SK-N-MC (cell line): Measurements from ENCODE around the gene PRDX6.

Experiments
- DNase-seq: peaks from one replicate; pipeline ENCODE4 v3.0.0-alpha.2; 2011; ENCODE audit warnings: low read depth, low spot score
- H3K27ac ChIP-seq: fragments of 200-600 bp; sonication (generic); 2 replicates; pipeline ENCODE4 v1.5.1; 2016; ENCODE audit warnings: mixed run types
- H3K36me3 ChIP-seq: fragments of 200-600 bp; sonication (generic); 2 replicates; pipeline ENCODE4 v1.6.1; 2017; ENCODE audit warnings: antibody characterized with exemption, low read length, mixed read lengths; ENCODE audit not compliant: insufficient read depth
- H3K4me3 ChIP-seq: fragments of 200-600 bp; sonication (generic); 2 replicates; pipeline ENCODE4 v1.5.1; 2016
- H3K9ac ChIP-seq: fragments of 200-600 bp; sonication (generic); 2 replicates; pipeline ENCODE4 v1.8.0; 2017; ENCODE audit warnings: mixed run types, mixed read lengths; ENCODE audit not compliant: insufficient read length
- H3K9me3 ChIP-seq: fragments of 200-600 bp; sonication (generic); 2 replicates; pipeline ENCODE4 v1.6.1; 2017; ENCODE audit warnings: low read depth, mild to moderate bottlenecking, antibody characterized with exemption, low read length, moderate library complexity, mixed read lengths
- EZH2 ChIP-seq: fragments of 200-600 bp; sonication (generic); IDR thresholded peaks from one replicate; pipeline ENCODE4 v1.6.1; 2017; ENCODE audit warnings: antibody characterized with exemption
- FOXP2 ChIP-seq: optimal IDR thresholded peaks from 2 replicates; pipeline ENCODE3; 2011; ENCODE audit warnings: mild to moderate bottlenecking, moderate library complexity; ENCODE audit not compliant: insufficient read depth; ENCODE audit errors: extremely low read length, control extremely low read depth
- POLR2AphosphoS5 ChIP-seq: IDR thresholded peaks from 2 replicates; pipeline ENCODE4 v1.6.1; 2012; ENCODE audit warnings: mild to moderate bottlenecking, low read depth, low read length, borderline replicate concordance

PRDX6 gene

DNA sequence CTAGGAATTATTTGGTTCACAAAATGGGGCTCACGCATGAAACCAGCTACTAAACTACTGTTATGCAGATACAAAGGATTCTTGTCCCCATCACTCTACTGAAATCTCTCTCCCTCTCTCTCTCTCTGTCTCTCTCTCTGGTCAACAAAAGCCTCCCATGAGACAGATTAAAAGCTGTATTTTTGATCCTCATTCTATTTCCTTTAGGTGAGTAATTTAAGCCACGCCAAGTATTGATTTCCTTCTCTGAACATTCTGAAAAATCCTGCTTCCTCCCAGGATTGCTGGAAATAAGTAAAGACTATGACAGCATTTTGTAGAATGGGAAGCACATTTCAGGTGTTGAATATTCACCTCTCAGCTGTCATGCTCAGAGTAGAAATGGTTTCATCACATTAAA, 43.7 kb downstream of the PRDX6 start:
- DNase-seq: no peak
- H3K9me3 ChIP-seq: no peaks in the 10 kb centered on the region
- H3K27ac ChIP-seq: no peak overlapping the region
- H3K4me3 ChIP-seq: no peak overlapping the region
- TF ChIP-seq FOXP2: no peak
- TF ChIP-seq EZH2: no peak
- TF ChIP-seq POLR2AphosphoS5: no peak
- H3K9ac ChIP-seq: no peak overlapping the region
- H3K36me3 ChIP-seq: no peaks in the 10 kb centered on the region

DNA sequence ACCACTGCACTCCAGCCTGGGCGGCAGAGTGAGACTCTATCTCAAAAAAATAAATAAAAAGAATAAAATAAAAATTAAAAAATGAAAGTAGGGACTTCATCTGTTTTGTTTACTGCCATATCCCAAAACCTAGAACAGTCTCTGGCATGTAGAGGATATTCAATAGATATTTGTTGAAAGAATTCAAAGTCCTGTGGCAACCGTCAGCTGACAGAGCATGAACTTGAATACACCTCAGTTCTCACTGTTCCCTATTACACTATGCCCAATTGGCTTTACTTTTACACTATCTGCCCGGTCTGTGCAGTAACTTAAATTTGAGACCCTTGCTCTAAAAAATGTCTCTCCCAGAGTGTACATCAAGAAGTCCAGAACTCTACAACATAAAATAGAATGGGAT, 46.2 kb downstream of the PRDX6 start:
- no peaks in the 10 kb centered on the region for H3K9me3 ChIP-seq
- H3K4me3 ChIP-seq: no peak overlapping the region
- H3K27ac ChIP-seq: no peak overlapping the region
- TF ChIP-seq EZH2 (no peak), POLR2AphosphoS5 (no peak), FOXP2 (no peak)
- no peaks in the 10 kb centered on the region for H3K36me3 ChIP-seq
- DNase-seq: no peak
- H3K9ac ChIP-seq: no peak overlapping the region

DNA sequence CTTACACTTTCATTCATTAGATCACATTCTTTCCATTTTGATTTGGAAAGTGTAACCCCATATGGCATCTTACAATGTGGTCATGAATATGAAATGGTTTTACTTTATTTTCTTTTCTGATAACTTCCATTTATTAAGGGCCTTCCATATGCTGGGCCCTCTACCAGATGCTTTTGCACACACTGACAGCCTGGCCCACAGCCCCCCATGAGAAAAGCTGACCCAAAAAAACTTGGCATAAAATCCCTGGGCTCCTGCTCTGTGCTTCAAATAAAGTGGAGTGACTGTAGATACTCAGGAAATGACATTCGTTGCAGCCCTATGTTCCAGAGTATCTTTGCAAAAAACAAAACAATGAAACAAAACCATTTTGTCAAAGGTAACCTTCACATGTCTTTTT, 48.8 kb downstream of the PRDX6 start:
- no peak for TF ChIP-seq FOXP2
- no peak for TF ChIP-seq EZH2
- TF ChIP-seq POLR2AphosphoS5: no peak

DNA sequence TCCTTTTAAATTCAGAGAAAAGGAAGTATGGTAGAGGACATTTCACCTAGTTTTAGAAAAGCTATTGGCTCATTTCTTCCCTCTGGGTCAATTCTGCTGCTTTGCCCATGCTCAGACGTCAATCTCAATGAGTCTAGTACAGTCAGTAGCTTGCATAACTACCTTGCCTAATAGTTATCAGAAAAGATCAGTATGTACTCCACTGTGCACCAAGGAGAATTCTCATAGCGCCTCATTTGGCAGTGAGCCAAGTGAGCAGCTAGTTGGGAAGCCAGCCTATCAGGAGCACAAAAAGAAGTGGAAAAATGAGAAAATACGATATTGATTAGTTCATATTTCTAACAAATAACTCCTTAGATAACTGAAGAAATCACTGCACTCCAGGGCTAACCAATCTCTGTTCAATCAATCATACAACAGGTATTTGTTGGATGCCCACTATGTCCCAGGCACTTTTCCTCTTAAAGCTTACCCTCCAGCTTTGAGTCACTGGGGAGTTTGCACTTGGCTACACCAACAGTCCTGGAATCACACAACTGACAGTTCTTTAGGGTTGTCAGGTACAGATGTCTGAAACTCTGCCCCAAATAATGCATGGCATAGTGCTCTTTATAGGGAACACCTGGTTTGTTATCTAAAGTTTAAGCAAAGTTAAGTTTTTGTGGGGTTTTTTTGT, 50.2 kb downstream of the PRDX6 start:
- Histone ChIP-seq H3K27ac (no peak overlapping the region), H3K9me3 (no peaks in the 10 kb centered on the region), H3K36me3 (no peaks in the 10 kb centered on the region), H3K4me3 (no peak overlapping the region), H3K9ac (no peak overlapping the region)
- DNase-seq: no peak
- TF ChIP-seq POLR2AphosphoS5: no peak

More for the DNA sequence above, 48.8 kb downstream of the PRDX6 start:
- DNase-seq: no peak
- Histone ChIP-seq H3K27ac (no peak overlapping the region), H3K4me3 (no peak overlapping the region), H3K9me3 (no peaks in the 10 kb centered on the region), H3K36me3 (no peaks in the 10 kb centered on the region), H3K9ac (no peak overlapping the region)

DNA sequence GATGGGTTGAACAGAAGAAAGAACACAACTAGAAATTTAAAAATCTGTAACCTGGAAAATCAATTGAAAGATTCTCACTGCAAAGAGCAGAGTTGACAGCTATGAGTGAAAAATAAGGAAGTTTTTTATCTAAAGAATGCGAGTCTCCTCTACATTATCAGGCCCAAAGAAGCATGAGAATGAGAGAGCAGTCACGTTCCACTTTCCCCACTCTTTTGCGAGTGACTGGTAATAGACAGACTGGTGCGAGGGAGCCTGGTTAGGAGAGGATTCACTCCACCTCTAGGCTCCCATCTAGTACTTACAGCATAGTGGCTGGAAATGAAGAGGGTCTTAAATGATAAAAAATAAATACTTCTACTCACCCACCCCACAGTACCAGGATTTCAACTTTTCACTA, 52.0 kb downstream of the PRDX6 start:
- no peak for DNase-seq
- no peak overlapping the region for H3K9ac ChIP-seq
- H3K27ac ChIP-seq: no peak overlapping the region
- H3K36me3 ChIP-seq: no peaks in the 10 kb centered on the region
- no peaks in the 10 kb centered on the region for H3K9me3 ChIP-seq
- no peak for TF ChIP-seq FOXP2
- no peak for TF ChIP-seq EZH2
- no peak for TF ChIP-seq POLR2AphosphoS5
- H3K4me3 ChIP-seq: no peak overlapping the region

DNA sequence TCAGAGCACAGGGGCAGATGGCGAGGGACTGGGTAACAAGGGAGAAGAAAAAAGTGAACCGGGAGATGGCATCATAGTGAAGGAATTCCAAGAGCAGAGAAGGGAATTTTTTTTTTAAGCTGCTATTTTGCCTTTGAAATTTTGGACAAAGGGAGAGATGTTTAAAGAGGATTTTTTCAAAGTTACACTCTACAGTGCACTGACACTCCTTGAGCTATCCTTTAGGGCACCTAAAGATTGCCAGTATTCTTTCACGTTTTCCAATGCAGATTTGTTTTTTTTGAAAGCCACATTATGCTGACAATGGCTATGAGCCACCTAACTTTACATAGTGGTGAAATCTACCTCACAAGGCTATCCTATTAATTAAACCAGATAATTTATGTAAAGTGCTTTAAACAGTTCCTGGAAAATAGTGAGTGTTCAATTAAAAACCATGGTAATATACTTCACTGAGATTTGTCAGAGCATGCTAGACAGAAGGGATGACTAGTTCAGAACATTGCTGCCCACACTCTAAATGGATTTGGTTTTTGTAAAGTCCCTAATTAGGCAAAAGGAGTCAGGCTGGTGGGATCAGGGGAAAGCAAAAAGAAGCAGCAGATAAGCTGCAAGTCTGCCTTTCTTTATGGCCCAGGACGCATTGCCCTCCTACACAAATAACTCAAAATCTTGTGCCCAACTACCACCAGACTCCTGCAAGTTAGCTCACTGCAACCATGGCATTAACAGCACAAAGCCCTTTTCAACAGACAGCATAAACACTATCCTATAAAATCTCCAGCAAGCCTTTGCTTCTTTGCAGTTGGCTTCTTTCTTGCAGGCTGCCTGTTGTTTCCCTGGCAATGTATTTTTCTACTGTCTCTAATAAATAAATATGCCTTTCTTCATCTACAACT, 53.9 kb downstream of the PRDX6 start:
- DNase-seq: no peak
- Histone ChIP-seq H3K9ac (no peak overlapping the region), H3K36me3 (no peaks in the 10 kb centered on the region), H3K27ac (no peak overlapping the region), H3K4me3 (no peak overlapping the region), H3K9me3 (no peaks in the 10 kb centered on the region)
- TF ChIP-seq POLR2AphosphoS5 (no peak), FOXP2 (no peak), EZH2 (no peak)

DNA sequence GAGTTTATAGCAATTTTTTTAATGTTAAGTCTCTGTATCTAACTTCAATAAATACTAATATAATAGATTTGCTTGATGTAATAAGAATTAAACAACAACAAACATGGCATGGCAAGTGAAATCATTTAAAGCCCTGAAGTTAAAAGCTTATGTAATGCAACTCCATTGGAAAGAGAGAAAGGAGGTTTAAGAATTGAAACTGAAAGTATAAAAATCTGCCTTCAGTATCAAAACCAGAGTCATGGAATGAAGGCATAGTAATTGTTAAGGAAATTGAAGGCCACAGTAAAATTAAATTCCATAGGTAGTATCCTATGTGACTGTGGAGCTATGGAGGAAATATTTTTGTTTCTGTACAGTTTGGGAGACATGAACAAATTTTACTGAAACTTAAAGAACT, 55.1 kb downstream of the PRDX6 start:
- no peak for DNase-seq
- H3K4me3 ChIP-seq: no peak overlapping the region
- H3K9me3 ChIP-seq: no peaks in the 10 kb centered on the region
- no peak for TF ChIP-seq EZH2
- TF ChIP-seq FOXP2: no peak
- TF ChIP-seq POLR2AphosphoS5: no peak
- H3K27ac ChIP-seq: no peak overlapping the region
- no peak overlapping the region for H3K9ac ChIP-seq
- H3K36me3 ChIP-seq: no peaks in the 10 kb centered on the region

DNA sequence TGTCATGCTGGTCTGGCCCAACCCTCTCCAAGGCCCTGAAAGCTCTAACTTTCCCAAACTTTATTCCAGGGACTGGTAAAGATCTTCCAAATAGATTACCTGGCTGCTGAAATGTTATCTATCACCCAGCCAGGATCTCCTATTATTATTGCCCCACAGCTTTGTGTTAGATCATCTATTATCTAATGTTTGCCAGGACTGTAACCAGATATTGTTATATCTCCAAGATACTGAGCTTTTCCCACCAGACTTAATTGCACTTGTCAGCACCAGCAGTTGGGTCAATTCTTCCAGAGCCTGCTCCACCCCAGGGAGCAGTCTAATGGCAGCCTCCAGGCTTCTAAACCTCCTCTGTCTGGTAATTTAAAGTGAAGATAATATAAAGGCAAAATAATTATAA, 59.1 kb downstream of the PRDX6 start:
- no peak for TF ChIP-seq FOXP2
- no peak overlapping the region for H3K4me3 ChIP-seq

More for the DNA sequence above, 59.1 kb downstream of the PRDX6 start:
- Histone ChIP-seq H3K27ac (no peak overlapping the region), H3K36me3 (no peaks in the 10 kb centered on the region), H3K9me3 (no peaks in the 10 kb centered on the region), H3K9ac (no peak overlapping the region)
- DNase-seq: no peak
